WTC11 (cell line): ENCODE data around the gene GABRE. TPM values are rescaled to one million over a fixed set of nuclear protein-coding genes. Genes with fewer than 3 reads are reported as not detected.

Experiments used
- ATAC-seq: fragments of 200-7000 bp; cut with Tn5 transposase; 2 replicates; pipeline ENCODE4 v1.10.0; 2021; ENCODE audit warnings: mild to moderate bottlenecking, moderate library complexity
- CTCF ChIA-PET: fragments of 300-600 bp; sonication (Branson Sonifier 250); formaldehyde crosslinking; loops from one replicate; lab custom pipeline; 2021; ENCODE audit warnings: antibody characterized with exemption; lab: Charles Lee
- POLR2A ChIA-PET: fragments of 350-600 bp; sonication (Branson Sonifier 250); formaldehyde crosslinking; loops from one replicate; lab custom pipeline; 2021; ENCODE audit warnings: antibody characterized with exemption; lab: Charles Lee
- DNase-seq: peaks from one replicate; pipeline ENCODE4 v3.0.0; 2021; ENCODE audit warnings: low spot score
- H3K27ac Mint-ChIP-seq: 2 replicates; pipeline ENCODE4 v1.8.0; 2021; ENCODE audit warnings: mixed read lengths
- H3K27me3 Mint-ChIP-seq: 2 replicates; pipeline ENCODE4 v1.8.0; 2021; ENCODE audit warnings: low read depth, mild to moderate bottlenecking, moderate library complexity, mixed read lengths
- H3K36me3 Mint-ChIP-seq: 2 replicates; pipeline ENCODE4 v1.8.0; 2021; ENCODE audit warnings: mixed read lengths
- H3K4me1 Mint-ChIP-seq: 2 replicates; pipeline ENCODE4 v1.8.0; 2022; ENCODE audit warnings: mixed read lengths
- H3K4me3 Mint-ChIP-seq: 2 replicates; pipeline ENCODE4 v1.8.0; 2021; ENCODE audit warnings: mild to moderate bottlenecking, moderate library complexity, mixed read lengths
- H3K9me3 Mint-ChIP-seq: 2 replicates; pipeline ENCODE4 v1.8.0; 2021; ENCODE audit warnings: mixed read lengths
- CREM ChIP-seq: sonication (generic); formaldehyde crosslinking; IDR thresholded peaks from 2 replicates; pipeline ENCODE4 v1.8.1; 2022; ENCODE audit warnings: mild to moderate bottlenecking, missing genetic modification reagents, moderate library complexity
- JAZF1 ChIP-seq: fragments of 250-450 bp; sonication (Bioruptor Pico); IDR thresholded peaks from 2 replicates; pipeline ENCODE4 v1.9.0; 2021; ENCODE audit warnings: moderate library complexity, mild to moderate bottlenecking, inconsistent platforms
- JUN ChIP-seq: sonication (generic); formaldehyde crosslinking; IDR thresholded peaks from 2 replicates; pipeline ENCODE4 v1.8.0; 2023; ENCODE audit warnings: mild to moderate bottlenecking, missing genetic modification reagents
- NFATC4 ChIP-seq: fragments of 250-450 bp; sonication (Bioruptor Pico); IDR thresholded peaks from 2 replicates; pipeline ENCODE4 v1.9.0; 2021; ENCODE audit warnings: mild to moderate bottlenecking
- NFYB ChIP-seq: sonication (generic); formaldehyde crosslinking; conservative IDR thresholded peaks from 2 replicates; pipeline ENCODE4 v1.8.0; 2022; ENCODE audit warnings: low read depth, missing genetic modification reagents
- TEAD4 ChIP-seq: sonication (generic); formaldehyde crosslinking; IDR thresholded peaks from 2 replicates; pipeline ENCODE4 v1.8.0; 2022; ENCODE audit warnings: mild to moderate bottlenecking, missing genetic modification reagents
- ZNF671 ChIP-seq: fragments of 250-450 bp; sonication (Bioruptor Pico); IDR thresholded peaks from 2 replicates; pipeline ENCODE4 v1.8.0; 2021; ENCODE audit warnings: mild to moderate bottlenecking
- total RNA-seq: library from RNA; stranded (reverse); gene quantifications from 3 replicates; pipeline ENCODE4 v1.2.3, GENCODE V29; 2021
- TF ChIP-seq, protein P1 (sequence below): fragments of 200-600 bp; IDR thresholded peaks from 2 replicates; pipeline ENCODE4 v1.8.0; 2022; ENCODE audit warnings: antibody characterized with exemption
- TF ChIP-seq, protein P2 (sequence below): sonication (generic); formaldehyde crosslinking; IDR thresholded peaks from 2 replicates; pipeline ENCODE4 v1.8.0; 2023; ENCODE audit warnings: missing genetic modification reagents
- TF ChIP-seq, protein P3 (sequence below): sonication (generic); formaldehyde crosslinking; IDR thresholded peaks from 2 replicates; pipeline ENCODE4 v1.8.1; 2023; ENCODE audit warnings: mild to moderate bottlenecking, missing genetic modification reagents
- TF ChIP-seq, protein P4 (sequence below): sonication (generic); formaldehyde crosslinking; IDR thresholded peaks from 2 replicates; pipeline ENCODE4 v1.8.0; 2023; ENCODE audit warnings: mild to moderate bottlenecking, missing genetic modification reagents
- TF ChIP-seq, protein P5 (sequence below): sonication (generic); formaldehyde crosslinking; IDR thresholded peaks from 2 replicates; pipeline ENCODE4 v1.8.1; 2022; ENCODE audit warnings: mild to moderate bottlenecking, missing genetic modification reagents, moderate library complexity, borderline replicate concordance
- TF ChIP-seq, protein P6 (sequence below): fragments of 250-450 bp; sonication (Bioruptor Pico); IDR thresholded peaks from 2 replicates; pipeline ENCODE4 v1.9.0; 2021; ENCODE audit warnings: moderate library complexity, mild to moderate bottlenecking, inconsistent platforms, borderline replicate concordance
- TF ChIP-seq, protein P7 (sequence below): sonication (generic); formaldehyde crosslinking; IDR thresholded peaks from 2 replicates; pipeline ENCODE4 v1.8.0; 2022; ENCODE audit warnings: mild to moderate bottlenecking, missing genetic modification reagents

The GABRE gene
- total RNA-seq, 1 experiment from 2014 or later, result 6.5 TPM

DNA sequence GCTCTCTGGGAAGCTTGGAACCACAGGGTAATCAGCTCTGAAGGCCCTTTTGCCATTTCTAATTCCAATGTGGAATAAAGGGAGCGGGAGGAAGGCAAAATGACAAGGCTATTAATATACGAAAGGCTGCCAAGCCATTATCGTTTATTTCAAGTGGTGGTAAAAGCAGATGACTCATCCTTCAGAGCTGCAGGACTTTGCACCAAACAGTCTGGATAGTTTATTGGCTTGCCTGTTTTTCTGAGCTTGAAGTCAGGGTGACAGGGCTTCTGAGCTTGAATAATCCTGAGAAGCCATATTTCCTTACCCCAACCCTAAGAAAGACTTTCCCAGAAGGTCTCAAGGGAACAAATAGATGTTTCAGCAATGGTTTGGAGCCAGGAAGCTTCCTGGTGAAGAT is 7.7 kb upstream of the GABRE start:
- Mint-ChIP-seq H3K4me3 (no peak overlapping the region), H3K4me1 (peaks cover 5% of the 10 kb centered on the region), H3K9me3 (no peaks in the 10 kb centered on the region), H3K36me3 (no peaks in the 10 kb centered on the region), H3K27ac (no peak overlapping the region), H3K27me3 (no peaks in the 10 kb centered on the region)
- CTCF ChIA-PET, result interaction anchor here (0.6 kb wide), 1 partner anchor 9 kb away, joined by 3 read pairs; no protein-coding TSS in a partner anchor
- POLR2A ChIA-PET, result interaction anchor here (0.6 kb wide), 1 partner anchor 469 kb away, joined by 4 read pairs; the partner anchor contains the start of gene GABRA3
- ATAC-seq (no peak), DNase-seq (no peak)
- no peak for TF ChIP-seq TEAD4 (CRISPR knock-in tag)
- TF ChIP-seq, protein P1, sequence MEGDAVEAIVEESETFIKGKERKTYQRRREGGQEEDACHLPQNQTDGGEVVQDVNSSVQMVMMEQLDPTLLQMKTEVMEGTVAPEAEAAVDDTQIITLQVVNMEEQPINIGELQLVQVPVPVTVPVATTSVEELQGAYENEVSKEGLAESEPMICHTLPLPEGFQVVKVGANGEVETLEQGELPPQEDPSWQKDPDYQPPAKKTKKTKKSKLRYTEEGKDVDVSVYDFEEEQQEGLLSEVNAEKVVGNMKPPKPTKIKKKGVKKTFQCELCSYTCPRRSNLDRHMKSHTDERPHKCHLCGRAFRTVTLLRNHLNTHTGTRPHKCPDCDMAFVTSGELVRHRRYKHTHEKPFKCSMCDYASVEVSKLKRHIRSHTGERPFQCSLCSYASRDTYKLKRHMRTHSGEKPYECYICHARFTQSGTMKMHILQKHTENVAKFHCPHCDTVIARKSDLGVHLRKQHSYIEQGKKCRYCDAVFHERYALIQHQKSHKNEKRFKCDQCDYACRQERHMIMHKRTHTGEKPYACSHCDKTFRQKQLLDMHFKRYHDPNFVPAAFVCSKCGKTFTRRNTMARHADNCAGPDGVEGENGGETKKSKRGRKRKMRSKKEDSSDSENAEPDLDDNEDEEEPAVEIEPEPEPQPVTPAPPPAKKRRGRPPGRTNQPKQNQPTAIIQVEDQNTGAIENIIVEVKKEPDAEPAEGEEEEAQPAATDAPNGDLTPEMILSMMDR, result no peak

DNA sequence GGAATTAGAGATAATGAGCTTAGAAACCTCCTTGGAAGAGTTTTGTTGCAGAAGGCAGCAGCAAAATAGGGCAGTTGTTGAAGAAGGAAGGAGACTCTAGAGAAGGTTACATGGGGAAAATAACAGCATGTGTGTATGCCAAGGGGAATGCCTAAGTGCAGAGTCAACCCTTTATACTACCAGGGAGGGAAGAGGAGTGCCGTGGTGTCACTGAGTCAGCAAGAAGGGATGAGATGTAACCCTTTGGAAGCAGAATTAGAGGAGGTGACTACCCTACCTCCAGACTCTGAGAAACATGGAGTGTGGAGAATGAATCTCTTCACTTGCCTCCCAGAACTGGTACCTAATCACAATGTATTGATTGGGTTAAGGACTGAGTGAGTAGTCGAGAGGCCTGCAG is 6.7 kb upstream of the GABRE start:
- Mint-ChIP-seq H3K9me3 (no peaks in the 10 kb centered on the region), H3K27ac (no peak overlapping the region)
- TF ChIP-seq CREM (CRISPR knock-in tag), result no peak
- TF ChIP-seq, protein P2, sequence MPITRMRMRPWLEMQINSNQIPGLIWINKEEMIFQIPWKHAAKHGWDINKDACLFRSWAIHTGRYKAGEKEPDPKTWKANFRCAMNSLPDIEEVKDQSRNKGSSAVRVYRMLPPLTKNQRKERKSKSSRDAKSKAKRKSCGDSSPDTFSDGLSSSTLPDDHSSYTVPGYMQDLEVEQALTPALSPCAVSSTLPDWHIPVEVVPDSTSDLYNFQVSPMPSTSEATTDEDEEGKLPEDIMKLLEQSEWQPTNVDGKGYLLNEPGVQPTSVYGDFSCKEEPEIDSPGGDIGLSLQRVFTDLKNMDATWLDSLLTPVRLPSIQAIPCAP, result no peak
- TF ChIP-seq, protein P3, sequence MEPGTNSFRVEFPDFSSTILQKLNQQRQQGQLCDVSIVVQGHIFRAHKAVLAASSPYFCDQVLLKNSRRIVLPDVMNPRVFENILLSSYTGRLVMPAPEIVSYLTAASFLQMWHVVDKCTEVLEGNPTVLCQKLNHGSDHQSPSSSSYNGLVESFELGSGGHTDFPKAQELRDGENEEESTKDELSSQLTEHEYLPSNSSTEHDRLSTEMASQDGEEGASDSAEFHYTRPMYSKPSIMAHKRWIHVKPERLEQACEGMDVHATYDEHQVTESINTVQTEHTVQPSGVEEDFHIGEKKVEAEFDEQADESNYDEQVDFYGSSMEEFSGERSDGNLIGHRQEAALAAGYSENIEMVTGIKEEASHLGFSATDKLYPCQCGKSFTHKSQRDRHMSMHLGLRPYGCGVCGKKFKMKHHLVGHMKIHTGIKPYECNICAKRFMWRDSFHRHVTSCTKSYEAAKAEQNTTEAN, result no peak
- TF ChIP-seq JAZF1 (CRISPR knock-in tag), result no peak
- TF ChIP-seq, protein P4, sequence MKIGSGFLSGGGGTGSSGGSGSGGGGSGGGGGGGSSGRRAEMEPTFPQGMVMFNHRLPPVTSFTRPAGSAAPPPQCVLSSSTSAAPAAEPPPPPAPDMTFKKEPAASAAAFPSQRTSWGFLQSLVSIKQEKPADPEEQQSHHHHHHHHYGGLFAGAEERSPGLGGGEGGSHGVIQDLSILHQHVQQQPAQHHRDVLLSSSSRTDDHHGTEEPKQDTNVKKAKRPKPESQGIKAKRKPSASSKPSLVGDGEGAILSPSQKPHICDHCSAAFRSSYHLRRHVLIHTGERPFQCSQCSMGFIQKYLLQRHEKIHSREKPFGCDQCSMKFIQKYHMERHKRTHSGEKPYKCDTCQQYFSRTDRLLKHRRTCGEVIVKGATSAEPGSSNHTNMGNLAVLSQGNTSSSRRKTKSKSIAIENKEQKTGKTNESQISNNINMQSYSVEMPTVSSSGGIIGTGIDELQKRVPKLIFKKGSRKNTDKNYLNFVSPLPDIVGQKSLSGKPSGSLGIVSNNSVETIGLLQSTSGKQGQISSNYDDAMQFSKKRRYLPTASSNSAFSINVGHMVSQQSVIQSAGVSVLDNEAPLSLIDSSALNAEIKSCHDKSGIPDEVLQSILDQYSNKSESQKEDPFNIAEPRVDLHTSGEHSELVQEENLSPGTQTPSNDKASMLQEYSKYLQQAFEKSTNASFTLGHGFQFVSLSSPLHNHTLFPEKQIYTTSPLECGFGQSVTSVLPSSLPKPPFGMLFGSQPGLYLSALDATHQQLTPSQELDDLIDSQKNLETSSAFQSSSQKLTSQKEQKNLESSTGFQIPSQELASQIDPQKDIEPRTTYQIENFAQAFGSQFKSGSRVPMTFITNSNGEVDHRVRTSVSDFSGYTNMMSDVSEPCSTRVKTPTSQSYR (CRISPR knock-in tag), result no peak
- TF ChIP-seq NFYB (CRISPR knock-in tag), result no peak
- TF ChIP-seq, protein P5, sequence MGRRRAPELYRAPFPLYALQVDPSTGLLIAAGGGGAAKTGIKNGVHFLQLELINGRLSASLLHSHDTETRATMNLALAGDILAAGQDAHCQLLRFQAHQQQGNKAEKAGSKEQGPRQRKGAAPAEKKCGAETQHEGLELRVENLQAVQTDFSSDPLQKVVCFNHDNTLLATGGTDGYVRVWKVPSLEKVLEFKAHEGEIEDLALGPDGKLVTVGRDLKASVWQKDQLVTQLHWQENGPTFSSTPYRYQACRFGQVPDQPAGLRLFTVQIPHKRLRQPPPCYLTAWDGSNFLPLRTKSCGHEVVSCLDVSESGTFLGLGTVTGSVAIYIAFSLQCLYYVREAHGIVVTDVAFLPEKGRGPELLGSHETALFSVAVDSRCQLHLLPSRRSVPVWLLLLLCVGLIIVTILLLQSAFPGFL, result no peak
- no peak for TF ChIP-seq NFATC4 (CRISPR knock-in tag)
- no peak for TF ChIP-seq ZNF671
- TF ChIP-seq, protein P6, sequence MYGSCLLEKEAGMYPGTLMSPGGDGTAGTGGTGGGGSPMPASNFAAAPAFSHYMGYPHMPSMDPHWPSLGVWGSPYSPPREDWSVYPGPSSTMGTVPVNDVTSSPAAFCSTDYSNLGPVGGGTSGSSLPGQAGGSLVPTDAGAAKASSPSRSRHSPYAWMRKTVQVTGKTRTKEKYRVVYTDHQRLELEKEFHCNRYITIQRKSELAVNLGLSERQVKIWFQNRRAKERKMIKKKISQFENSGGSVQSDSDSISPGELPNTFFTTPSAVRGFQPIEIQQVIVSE, result no peak
- TF ChIP-seq, protein P7, sequence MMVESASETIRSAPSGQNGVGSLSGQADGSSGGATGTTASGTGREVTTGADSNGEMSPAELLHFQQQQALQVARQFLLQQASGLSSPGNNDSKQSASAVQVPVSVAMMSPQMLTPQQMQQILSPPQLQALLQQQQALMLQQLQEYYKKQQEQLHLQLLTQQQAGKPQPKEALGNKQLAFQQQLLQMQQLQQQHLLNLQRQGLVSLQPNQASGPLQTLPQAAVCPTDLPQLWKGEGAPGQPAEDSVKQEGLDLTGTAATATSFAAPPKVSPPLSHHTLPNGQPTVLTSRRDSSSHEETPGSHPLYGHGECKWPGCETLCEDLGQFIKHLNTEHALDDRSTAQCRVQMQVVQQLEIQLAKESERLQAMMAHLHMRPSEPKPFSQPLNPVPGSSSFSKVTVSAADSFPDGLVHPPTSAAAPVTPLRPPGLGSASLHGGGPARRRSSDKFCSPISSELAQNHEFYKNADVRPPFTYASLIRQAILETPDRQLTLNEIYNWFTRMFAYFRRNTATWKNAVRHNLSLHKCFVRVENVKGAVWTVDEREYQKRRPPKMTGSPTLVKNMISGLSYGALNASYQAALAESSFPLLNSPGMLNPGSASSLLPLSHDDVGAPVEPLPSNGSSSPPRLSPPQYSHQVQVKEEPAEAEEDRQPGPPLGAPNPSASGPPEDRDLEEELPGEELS, result no peak
- no peak for TF ChIP-seq JUN (CRISPR knock-in tag)
- TF ChIP-seq, all 79 proteins: peak for 0
- DNase-seq, result no peak
- ChIA-PET POLR2A (no interaction called here), CTCF (no interaction called here)
- Mint-ChIP-seq H3K27me3 (peaks cover 4% of the 10 kb centered on the region), H3K36me3 (no peaks in the 10 kb centered on the region), H3K4me3 (no peak overlapping the region), H3K4me1 (peaks cover 2% of the 10 kb centered on the region; the same call in 1 of the 2 replicates)
- no peak for ATAC-seq
